HG02623 (cell line): ENCODE measurements around the gene FNDC11.
"Not testable (repeated sequence)": the region's sequence is repeated elsewhere in the genome, so short reads cannot be mapped to it uniquely, and the experiment has no call there.

ENCODE experiments used
- ATAC-seq: cut with Tn5 transposase; IDR thresholded peaks from one replicate; pipeline ENCODE4 v1.9.1; 2021; ENCODE audit warnings: moderate library complexity; ENCODE audit not compliant: unreplicated experiment

Gene FNDC11

DNA sequence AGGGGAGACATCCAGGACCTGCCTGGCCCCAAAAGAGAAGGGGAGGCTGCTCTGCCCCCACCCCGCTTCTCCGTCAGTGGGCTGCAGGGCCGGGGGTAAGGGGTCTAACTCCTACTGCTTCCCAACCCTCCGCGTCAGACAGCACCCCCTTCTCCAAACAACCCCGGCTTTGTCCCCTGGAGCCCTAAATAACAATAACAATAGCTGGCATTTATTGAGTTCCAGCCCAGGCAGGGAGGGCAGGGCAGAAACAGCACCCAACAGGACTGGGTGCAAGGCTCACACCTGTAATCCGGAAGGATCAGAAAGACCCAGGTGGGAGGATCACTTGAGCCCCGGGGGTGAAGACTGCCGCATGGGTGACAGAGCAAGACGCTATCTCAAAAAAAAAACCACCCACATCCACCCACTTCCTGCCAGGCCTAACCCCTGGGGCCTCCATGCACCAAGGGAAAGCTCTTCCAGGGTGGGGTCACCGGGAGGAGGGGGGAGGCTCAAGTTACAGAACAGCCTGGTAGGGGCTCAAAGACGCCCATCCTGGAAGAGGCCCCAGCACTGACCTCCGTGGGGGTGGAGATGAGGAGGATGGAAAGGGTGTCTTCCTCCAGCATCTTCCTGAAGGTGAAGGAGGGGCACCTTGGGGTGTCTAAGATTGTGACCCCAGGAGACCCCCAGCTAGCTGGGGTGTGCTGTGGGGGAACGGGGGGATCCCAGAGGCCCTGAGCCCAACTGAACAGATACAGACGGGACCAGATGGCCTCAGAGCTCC is 1.3 kb upstream of the FNDC11 start:
- no peak for ATAC-seq

DNA sequence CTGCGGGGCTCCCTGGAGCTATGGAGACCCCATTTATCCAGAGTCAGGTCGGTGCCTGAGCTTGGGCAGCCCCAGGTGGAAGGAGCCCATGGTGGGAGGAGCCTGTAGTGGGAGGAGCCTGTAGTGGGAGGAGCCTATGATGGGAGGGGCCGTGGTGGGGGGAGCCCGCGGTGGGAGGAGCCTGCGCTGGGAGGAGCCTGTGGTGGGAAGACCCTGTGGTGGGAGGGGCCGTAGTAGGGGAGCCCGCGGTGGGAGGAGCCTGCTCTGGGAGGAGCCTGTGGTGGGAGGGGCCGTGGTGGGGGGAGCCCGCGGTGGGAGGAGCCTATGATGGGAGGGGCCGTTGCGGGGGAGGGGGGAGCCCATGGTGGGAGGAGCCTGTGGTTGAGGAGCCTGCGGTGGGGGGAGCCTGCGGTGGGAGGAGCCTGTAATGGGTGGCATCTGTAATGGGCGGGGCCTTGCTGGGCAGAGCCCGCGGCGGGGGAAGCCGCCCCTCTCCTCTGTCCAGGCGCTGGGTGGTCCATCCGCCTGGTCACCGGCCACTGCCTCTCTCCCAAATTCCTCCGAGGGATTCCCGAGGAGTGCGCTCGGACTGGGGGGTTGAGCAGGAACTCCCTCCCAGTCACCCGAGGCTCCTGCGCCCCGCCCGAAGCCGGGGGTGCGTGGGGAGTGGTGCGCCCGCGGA is 567 bp upstream of the FNDC11 start:
- no peak for ATAC-seq

DNA sequence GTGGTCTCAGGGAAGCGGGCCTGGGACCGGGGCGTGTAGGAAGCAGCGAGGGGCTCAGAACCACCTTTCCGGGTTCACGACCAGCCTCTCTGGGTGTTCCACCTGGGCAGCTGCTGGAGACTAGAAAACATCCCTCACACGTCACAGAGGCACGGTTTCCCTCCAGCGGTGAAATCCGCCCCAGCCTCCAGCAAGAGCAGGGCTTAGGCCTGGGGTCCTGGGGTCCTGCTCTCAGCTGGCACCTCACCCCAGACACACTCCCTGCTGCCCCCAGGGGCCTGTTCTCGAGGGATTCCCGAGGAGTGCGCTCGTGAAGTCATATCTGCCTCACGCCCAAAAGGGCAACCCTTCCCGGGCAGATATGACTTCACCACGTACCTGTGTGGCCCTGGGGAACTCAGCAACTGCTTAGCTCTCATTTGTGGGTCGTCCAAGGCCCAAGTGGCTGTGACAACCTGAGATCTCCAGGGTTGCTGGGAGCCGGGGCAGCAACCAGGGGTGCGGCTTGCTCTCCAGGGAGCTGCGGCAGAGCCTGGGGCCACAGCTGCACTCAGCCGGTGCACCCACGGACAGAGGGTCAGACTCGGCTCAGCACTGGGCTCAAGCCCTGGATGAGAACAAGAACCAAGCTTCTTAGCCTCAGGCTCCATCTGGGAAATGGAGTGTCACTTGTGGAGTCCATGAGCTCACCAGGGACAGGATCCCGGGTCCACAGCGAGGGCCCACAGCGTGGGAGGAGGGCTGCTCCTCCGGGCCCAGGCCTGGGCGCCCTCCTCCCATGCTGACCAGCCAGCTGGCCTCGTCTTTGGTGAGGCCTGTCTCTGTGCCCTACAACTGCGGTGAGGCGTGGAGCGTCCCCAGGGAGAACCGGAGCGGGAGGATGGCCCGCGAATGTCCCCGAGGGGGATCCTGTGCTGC is 661 bp downstream of the FNDC11 start:
- no peak for ATAC-seq

DNA sequence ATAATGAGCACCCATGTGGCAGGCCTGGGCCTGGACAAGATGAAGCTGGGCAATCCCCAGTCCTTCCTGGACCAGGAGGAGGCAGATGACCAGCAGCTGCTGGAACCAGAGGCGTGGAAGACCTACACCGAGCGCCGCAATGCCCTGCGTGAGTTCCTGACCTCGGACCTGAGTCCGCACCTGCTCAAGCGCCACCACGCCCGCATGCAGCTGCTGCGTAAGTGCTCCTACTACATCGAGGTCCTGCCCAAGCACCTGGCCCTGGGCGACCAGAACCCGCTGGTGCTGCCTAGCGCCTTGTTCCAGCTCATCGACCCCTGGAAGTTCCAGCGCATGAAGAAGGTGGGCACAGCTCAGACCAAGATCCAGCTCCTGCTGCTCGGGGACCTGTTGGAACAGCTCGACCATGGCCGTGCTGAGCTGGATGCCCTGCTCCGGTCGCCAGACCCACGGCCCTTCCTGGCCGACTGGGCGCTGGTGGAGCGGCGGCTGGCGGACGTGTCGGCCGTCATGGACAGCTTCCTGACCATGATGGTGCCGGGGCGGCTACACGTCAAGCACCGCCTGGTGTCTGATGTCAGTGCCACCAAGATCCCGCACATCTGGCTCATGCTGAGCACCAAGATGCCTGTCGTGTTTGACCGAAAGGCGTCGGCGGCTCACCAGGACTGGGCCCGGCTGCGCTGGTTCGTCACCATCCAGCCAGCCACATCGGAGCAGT is 1.9 kb downstream of the FNDC11 start:
- ATAC-seq: no peak

DNA sequence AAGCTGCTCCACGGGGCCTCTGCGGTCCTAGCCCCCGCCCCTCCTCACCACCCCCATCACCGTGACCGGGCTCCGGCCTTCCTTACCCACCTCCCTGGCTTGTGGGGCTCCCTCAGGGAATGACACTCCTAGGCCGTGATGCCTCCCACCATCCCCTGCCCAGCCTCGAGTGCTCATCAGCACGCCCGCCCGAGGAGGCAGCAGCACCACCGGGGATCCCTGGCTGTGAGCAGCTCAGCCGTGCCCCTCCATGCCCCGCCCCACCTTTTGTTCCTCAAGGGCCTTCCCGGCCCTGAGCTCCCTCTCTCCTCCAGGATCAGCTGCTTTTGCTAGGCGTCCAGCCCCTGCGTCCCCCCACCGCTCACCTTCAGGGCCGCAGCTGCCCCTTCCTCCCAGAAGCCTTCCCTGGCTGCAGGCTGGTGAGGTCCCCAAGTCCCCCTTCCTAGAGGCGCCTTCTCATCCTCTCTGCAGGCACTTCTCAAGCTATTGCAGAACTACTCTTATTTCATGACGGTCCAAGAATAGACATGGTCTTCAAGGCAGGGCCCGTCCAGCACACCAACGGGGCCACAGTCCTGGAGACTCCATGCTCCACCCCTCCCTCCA is 3.0 kb downstream of the FNDC11 start:
- no peak for ATAC-seq

DNA sequence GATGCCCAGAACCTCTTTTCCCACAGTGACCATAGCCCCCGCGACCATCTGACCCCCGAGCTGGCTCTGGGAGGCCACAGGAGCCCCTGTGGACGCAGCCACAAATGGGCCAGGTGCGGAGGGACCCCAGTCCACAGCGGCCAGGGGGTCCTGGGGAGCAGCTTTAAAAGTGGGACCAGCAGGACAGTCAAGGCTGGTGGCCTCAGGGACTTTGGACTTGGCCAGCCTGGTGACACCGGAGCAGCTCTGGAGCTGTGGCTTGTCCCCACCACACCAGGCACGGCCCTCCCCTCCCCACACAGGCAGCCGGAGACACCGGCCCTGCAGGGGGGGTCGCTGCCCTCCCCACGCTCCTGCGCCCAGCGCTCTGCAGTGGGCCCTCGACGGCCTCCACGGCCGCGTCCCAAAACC is 3.5 kb downstream of the FNDC11 start:
- no peak for ATAC-seq

DNA sequence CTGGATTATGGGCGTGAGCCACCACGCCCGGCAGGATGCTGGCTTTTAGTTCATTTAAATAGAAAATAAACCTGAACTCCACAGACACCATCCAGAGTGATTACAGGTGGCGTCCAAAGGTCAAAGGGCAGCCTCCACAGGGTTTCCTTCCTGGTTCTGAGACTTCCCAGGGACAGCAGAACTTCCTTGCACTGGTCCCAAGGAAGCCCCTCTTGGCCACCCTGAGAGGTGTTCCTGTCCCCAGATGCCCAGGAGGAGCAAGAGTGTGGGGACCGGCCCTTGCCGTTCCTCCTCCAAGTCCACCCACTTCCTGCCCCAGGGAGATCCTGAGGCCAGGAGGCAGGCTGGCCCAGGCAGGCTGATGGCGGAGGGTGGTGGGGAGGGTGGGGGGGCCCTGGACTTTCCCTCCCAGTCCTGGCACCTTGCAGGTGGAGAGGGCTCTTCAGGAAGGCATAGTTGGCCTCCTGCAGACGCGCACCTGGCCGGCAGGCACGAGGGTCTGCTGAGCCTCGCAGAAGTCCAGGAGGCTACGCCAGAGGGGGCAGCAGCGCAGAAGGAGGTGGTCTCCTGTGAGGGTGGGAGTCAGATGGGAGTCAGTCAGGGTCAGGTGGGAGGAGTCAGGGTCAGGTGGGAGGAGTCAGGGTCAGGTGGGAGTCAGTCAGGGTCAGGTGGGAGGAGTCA is 5.0 kb downstream of the FNDC11 start:
- ATAC-seq: no peak

DNA sequence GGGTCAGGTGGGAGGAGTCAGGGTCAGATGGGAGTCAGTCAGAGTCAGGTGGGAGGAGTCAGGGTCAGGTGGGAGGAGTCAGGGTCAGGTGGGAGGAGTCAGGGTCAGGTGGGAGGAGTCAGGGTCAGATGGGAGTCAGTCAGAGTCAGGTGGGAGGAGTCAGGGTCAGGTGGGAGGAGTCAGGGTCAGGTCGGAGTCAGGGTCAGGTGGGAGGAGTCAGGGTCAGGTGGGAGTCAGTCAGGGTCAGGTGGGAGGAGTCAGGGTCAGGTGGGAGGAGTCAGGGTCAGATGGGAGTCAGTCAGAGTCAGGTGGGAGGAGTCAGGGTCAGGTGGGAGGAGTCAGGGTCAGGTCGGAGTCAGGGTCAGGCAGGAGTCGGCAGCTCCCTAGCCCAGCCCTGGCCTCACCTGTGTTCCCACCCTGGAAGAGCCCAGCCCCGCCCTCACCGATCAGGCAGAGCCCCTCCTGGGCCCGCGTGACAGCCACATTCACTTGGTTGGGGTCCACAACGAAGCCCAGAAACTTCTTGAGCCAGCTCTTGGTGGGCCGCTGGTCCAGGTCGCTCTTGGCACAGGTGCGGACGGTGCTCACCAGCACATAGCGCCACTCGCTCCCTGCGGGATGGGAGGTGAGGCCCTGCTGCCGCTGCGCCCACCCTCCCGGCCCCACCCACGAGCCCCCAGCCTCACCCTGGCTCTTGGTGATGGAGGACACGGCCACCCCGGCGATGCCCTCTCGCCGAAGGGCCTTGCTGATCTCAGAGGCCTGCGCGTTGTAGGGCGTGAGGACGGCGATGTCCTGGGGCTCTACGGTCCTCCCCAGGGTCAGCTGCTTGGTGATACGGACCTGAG is 5.8 kb downstream of the FNDC11 start:
- not testable (repeated sequence) for ATAC-seq

DNA sequence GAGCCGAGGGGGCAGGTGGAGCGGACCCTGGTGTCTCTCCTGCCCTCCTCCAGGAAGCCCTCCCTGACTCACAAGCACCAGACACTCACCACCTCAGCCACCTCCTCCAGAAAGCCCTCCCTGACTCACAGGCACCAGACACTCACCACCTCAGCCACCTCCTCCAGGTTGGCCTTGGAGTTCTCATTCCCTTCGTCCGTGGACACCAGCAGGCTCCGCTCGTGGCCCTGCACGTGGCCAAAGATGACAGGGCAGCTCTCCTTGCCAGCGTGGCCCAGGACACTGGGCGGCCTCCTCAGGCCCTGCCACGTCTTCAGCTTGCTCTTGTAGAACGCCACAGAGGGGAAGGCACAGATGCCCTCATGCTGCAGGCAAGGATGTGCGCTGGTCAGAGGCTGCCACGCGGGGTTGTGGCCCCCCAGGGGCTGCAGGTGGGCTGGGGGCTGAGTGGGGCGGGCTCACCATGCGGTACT is 6.4 kb downstream of the FNDC11 start:
- no peak for ATAC-seq

DNA sequence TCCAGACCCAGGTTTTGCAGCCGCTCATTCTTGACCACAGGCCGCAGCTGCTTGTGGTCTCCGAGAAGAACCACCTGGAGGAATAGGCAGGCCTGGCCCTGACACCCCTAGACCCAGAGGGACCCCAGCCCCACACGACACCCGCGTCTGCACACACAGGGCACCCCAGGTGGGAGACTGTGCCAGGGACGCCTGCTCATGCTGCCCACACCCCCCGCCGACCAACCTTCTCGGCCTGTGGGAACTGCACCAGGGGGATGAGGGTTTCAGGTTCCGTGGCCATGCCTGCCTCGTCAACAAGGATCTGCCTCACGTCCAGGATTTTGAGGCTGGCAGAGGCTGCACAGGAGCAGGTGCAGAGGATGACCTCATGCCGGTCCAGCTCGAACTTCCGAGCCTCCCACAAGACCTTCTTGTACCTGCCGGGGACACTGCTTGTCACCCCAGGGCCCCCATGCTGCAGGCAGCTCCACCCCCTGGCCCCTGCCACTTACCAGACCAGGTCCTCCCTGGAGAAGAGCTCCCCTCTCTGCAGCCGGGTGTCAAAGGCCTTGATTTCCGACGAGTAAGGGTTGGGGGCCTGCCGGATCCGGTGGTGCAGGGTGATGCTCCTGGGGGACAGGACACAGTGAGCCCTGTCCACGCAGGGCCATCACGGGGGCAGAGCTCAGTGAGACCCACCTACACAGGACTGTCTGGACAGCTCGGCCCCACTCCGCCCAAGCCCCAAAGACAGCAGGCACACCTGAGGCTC is 7.1 kb downstream of the FNDC11 start:
- ATAC-seq: no peak

DNA sequence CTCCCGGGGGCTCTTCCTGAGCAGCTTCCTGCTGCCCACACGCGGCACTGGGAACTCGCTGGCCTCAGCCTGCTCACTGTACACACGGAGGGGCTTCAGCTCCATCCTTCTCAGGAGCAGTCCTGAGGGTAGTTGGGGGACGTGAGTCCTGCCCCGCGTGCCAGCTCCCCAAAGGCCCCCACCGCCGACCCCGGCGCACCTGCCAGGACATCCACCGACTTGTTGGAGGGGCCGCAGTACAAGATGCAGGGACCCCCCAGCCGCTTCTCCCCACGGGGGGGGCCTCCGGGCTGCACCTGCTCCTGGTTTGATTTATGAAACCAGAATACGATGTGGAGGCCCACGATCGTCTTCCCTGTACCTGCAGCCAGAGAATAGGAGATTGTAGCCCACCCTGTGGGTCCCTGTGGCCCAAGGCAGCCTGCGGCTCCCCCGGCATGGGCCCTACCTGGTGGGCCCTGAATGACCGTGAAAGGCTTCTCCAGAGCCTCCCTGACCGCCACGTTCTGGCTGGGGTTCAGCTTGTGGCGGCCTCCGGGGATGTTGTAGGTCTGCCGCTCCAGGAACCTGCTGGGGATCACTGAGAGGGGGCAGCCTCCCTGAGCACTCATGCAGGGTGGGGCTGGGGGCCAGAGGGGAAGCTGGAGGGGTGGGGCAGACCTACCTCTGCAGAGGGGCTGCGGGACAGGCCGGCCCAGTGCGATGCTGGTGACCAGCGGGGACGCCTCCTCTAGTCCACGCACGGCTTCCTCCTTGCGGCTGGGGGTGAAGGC is 7.9 kb downstream of the FNDC11 start:
- ATAC-seq: no peak

DNA sequence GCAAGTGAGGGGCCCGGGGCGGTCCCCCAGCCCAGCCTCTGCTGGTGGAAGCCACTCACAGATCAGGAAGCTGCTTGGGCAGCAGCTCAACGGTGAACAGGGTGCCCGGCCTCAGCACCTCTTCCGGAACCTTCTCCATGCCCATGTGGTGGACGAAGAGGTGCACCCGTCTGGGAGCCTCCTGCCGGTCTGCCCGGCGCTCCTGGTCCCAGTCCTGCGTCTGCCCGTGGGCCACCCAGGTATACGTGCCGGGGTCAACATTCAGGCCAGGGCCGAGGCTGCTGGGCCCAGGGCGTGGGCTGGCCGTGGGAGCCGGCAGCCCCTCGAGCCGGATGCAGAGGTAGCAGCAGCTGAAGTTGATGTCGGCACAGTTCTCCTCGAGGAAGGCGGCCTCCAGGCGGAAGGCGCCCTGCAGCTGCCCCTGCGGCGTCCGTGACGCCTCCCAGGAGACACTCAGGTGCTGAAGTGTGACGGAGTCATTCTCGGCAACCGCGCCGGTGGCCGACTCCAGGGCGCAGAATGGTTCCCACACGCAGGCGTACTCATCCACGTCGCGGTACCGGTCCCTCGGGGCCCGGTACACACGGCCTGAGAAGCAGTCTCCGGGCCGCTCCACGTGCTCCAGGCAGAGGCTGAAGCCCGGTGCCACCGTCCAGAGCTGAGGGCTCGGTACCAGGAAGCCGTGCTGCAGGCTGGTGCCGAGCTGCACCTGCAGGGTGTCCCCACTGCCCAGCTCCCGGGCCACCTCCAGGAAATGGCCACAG is 8.7 kb downstream of the FNDC11 start:
- ATAC-seq: no peak

DNA sequence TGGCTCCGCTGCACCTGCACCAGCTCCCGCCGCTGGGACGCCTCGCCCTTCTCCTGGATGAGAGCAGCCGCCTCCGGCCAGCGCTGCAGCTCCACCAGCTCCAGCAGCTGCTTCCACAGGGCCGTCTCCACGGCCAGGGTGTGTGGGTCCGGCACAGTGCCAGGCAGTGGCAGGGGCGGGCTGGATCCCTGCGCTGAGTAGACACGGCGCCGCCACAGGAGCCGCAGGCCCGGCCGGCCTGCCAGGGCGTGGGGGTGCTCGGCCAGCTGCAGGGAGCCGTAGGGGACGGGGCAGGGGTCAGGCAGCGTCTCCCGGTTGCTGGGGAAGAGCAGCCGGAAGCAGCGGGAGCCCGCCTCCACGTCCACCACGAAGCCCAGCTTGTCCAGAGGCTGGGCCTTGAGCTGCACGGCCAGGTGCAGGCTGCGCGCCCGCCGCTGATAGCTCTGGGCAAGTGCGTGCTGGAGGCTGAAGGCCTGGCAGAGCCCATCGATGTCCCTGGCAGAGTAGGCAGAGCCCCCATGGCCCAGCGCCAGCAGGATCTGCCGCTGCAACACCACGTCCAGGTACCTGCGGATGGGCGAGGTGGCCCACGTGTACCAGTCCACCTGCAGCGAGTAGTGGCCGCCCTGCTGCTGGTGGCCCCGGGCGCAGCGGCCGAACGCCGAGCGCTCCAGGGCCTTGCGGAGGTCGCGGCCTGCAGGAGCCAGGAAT is 9.4 kb downstream of the FNDC11 start:
- ATAC-seq: no peak

DNA sequence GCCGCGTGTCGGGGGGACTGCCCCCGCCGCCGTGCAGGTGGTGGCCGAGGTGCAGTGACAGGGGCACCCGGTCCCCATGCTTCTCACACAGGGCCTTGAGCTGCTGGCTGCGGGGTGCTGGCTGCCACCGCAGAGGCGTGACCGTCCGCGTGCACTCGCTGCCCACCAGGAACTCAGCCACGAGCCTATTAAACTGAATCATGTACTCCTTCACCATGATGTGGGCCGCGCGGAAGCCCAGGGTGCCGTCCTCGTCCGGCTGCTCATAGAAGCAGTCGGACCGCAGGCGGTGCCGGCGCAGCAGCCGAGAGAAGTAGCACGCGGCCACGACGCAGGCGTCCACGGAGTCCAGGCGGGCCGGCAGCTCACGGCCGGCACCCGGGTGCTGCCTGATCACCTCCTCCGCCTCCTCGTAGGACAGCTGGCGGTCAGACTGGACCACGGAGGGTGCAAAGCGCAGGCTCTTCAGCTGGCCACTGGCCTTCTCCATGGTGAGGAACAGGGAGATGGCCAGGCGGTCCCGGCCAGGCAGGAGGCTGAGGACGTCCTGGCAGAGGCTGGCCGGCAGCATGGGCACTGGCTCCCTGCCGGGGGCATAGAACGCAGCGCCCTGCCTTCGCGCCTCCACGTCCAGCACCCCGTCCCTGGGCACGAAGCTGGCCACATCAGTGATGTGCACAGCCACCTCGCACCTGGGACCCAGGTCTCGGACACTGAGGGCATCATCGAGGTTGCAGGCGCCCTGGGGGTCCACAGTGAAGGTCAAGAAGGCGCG is 10.3 kb downstream of the FNDC11 start:
- ATAC-seq: no peak

DNA sequence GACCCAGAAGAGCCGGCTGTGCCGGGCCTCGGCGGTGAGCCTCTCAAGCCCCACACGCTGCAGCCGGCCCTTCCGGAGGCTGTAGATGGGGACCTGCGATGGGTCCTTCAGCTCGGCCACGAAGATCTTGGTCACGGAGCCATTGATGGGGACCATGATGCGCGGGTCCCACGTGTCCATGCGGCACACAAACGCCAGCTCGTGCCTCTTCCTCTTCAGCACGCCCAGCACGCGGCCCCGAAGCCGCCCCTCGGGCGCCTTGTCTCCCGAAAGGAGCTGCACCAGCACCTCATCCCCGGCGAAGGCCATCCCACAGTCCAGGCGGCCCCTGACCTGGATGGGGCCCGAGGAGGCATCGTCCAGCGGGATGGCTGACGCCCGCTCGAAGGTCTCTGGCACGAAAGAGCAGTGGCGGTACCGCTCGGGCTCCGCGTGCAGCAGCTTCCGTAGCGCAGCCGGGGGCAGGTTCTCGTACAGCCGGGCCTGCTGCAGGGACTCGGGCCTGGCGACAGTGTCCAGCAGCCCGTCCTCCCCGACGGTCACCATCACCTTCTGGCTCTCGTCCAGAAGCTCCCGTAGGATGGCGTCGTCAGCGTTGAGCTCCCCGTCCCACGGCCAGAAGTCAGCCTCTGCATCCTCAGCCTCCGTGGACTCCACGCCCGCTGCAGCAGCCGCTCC is 11.2 kb downstream of the FNDC11 start:
- ATAC-seq: no peak
